DND-41 (cell line): ENCODE results near the gene KAT6B.

Source experiments
- CTCF ChIP-seq: IDR thresholded peaks from 2 replicates; pipeline ENCODE4 v1.5.1; 2012; ENCODE audit warnings: borderline replicate concordance, low read length, moderate library complexity, mild to moderate bottlenecking; ENCODE audit not compliant: poor library complexity, severe bottlenecking; ENCODE audit errors: extremely low read depth
- EZH2 ChIP-seq: IDR thresholded peaks from 3 replicates; pipeline ENCODE4 v1.6.1; 2012; ENCODE audit warnings: borderline replicate concordance, low read depth, mild to moderate bottlenecking, moderate library complexity, low read length, inconsistent platforms; ENCODE audit not compliant: severe bottlenecking

GRCh38 chr10:74983383-74983782 is 157.0 kb downstream of the KAT6B start:
- TF ChIP-seq CTCF, result no peak
- no peak for TF ChIP-seq EZH2
